Right forelimb (tissue), 1 donor: ENCODE measurements around the gene IAH1.

ENCODE experiments used
- DNase-seq: peaks from one replicate; pipeline ENCODE4 v3.0.0-alpha.2; 2018

Gene IAH1

GRCh38 chr2:9535177-9535576 lies 60.8 kb downstream of the IAH1 start:
- DNase-seq = no peak

- no peak for DNase-seq
These were observed 62.2 kb downstream of the IAH1 start for GRCh38 chr2:9536504-9536903.

GRCh38 chr2:9538000-9538507 lies 63.7 kb downstream of the IAH1 start:
- no peak for DNase-seq
